ENCODE results near the gene DDB1. TPM values are rescaled to one million over a fixed set of nuclear protein-coding genes. Genes with fewer than 3 reads are reported as not detected.
A peak's percentile ranks its signal among the peaks of the same experiment; 100 is the strongest.

Gene DDB1
- total and polyA plus RNA-seq, 2 of the 13 experiments (the other 11 are each of a cell fraction or from before 2014, with no cell fraction given) = 217 to 266 TPM

DNA sequence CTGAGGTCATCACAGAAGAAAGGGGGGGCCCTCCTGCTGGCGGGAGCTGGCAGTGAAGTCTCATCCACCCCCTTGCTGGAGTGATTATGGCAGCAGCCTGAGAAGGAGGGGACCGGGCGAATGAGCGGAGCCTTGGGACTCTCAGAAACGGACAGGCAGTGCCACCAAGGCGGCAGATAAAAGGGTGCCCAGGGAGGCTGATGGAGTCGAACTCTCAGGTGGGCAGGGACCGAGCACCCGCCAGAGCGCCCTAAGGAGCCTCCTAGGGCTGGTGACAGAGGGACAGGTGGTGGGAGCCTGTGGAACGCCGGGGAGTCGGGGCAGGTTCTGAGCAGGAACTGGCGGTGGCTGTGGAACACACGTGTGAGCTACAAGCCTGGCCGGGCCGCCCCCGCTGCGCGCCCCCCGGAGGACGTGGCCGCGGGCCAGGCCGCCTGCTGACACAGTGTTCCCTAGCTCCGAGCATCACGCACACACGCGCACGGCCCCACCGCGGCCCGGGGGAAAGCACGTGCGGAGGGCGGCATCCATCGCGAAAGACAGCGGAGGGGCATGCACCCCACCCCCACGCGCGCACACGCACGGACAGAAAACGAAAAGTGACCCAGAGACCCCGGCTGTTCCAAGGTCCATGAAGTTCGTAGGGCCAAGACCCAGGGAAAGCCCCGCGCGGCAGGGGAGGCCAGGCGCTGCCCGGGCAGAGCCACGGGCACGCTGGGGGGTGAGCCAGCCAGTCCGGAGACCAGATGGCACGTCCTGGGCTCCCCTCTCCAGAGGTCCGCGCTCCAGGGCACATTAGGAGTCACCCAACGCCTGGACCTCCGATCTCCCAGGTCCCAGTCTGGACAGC is 38.8 kb downstream of the DDB1 start (continued):
- TF ChIP-seq NRL (CRISPR knock-in tag; IDR thresholded peaks at IDR 0.05; ENCODE audit: borderline replicate concordance) (peak; percentile 45; the same call in 1 of the 2 replicates), SRF (IDR thresholded peaks at IDR 0.05; ENCODE audit: low read depth, low read length) (no peak), KLF6 (CRISPR knock-in tag; IDR thresholded peaks at IDR 0.05) (0 out of 2 replicates have a peak, but pooled peaks have one; percentile 35), ZFX (CRISPR knock-in tag; IDR thresholded peaks at IDR 0.05; ENCODE audit: low read depth) (peak; percentile 57), SMAD3 (CRISPR knock-in tag; IDR thresholded peaks at IDR 0.05) (no peak), ZEB1 (IDR thresholded peaks at IDR 0.05; ENCODE audit: insufficient replicate concordance, low read depth) (no peak), ZNF891 (CRISPR knock-in tag; IDR thresholded peaks at IDR 0.05) (no peak), HDAC6 (IDR thresholded peaks at IDR 0.05; ENCODE audit: low read depth, low read length) (no peak), RXRA (CRISPR knock-in tag; IDR thresholded peaks at IDR 0.05) (peak; percentile 44; the same call in 1 of the 2 replicates), HOXA9 (CRISPR knock-in tag; IDR thresholded peaks at IDR 0.05; ENCODE audit: borderline replicate concordance) (no peak), ZNF558 (CRISPR knock-in tag; IDR thresholded peaks at IDR 0.05; ENCODE audit: borderline replicate concordance) (0 out of 2 replicates have a peak, but pooled peaks have one; percentile 7), ZNF607 (CRISPR knock-in tag; IDR thresholded peaks at IDR 0.05; ENCODE audit: borderline replicate concordance) (peak; percentile 66; the same call in 1 of the 2 replicates), PLRG1 (conservative IDR thresholded peaks at IDR 0.05) (no peak), FOXP1 (IDR thresholded peaks at IDR 0.05) (no peak), FOXP1 (CRISPR knock-in tag; IDR thresholded peaks at IDR 0.05) (no peak), CBX5 (CRISPR knock-in tag; IDR thresholded peaks at IDR 0.05; ENCODE audit: borderline replicate concordance) (peak; percentile 31; the same call in 1 of the 2 replicates)
- TF ChIP-seq, protein P1, sequence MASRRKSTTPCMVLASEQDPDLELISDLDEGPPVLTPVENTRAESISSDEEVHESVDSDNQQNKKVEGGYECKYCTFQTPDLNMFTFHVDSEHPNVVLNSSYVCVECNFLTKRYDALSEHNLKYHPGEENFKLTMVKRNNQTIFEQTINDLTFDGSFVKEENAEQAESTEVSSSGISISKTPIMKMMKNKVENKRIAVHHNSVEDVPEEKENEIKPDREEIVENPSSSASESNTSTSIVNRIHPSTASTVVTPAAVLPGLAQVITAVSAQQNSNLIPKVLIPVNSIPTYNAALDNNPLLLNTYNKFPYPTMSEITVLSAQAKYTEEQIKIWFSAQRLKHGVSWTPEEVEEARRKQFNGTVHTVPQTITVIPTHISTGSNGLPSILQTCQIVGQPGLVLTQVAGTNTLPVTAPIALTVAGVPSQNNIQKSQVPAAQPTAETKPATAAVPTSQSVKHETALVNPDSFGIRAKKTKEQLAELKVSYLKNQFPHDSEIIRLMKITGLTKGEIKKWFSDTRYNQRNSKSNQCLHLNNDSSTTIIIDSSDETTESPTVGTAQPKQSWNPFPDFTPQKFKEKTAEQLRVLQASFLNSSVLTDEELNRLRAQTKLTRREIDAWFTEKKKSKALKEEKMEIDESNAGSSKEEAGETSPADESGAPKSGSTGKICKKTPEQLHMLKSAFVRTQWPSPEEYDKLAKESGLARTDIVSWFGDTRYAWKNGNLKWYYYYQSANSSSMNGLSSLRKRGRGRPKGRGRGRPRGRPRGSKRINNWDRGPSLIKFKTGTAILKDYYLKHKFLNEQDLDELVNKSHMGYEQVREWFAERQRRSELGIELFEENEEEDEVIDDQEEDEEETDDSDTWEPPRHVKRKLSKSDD (CRISPR knock-in tag; IDR thresholded peaks at IDR 0.05; ENCODE audit: low read depth) = no peak
- TF ChIP-seq, protein P2, sequence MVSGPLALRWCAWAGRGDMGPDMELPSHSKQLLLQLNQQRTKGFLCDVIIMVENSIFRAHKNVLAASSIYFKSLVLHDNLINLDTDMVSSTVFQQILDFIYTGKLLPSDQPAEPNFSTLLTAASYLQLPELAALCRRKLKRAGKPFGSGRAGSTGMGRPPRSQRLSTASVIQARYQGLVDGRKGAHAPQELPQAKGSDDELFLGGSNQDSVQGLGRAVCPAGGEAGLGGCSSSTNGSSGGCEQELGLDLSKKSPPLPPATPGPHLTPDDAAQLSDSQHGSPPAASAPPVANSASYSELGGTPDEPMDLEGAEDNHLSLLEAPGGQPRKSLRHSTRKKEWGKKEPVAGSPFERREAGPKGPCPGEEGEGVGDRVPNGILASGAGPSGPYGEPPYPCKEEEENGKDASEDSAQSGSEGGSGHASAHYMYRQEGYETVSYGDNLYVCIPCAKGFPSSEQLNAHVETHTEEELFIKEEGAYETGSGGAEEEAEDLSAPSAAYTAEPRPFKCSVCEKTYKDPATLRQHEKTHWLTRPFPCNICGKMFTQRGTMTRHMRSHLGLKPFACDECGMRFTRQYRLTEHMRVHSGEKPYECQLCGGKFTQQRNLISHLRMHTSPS (CRISPR knock-in tag; IDR thresholded peaks at IDR 0.05; ENCODE audit: low read depth) = no peak
- TF ChIP-seq, protein P3, sequence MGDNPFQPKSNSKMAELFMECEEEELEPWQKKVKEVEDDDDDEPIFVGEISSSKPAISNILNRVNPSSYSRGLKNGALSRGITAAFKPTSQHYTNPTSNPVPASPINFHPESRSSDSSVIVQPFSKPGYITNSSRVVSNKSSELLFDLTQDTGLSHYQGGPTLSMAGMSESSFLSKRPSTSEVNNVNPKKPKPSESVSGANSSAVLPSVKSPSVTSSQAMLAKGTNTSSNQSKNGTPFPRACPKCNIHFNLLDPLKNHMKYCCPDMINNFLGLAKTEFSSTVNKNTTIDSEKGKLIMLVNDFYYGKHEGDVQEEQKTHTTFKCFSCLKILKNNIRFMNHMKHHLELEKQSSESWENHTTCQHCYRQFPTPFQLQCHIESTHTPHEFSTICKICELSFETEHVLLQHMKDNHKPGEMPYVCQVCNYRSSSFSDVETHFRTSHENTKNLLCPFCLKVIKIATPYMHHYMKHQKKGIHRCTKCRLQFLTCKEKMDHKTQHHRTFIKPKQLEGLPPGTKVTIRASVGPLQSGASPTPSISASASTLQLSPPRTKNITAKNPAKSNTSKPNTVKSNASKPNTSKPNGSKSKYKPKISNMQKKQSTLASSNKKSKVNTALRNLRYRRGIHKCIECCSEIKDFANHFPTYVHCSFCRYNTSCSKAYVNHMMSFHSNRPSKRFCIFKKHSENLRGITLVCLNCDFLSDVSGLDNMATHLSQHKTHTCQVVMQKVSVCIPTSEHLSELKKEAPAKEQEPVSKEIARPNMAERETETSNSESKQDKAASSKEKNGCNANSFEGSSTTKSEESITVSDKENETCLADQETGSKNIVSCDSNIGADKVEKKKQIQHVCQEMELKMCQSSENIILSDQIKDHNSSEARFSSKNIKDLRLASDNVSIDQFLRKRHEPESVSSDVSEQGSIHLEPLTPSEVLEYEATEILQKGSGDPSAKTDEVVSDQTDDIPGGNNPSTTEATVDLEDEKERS (CRISPR knock-in tag; IDR thresholded peaks at IDR 0.05) = no peak
- TF ChIP-seq, protein P4, sequence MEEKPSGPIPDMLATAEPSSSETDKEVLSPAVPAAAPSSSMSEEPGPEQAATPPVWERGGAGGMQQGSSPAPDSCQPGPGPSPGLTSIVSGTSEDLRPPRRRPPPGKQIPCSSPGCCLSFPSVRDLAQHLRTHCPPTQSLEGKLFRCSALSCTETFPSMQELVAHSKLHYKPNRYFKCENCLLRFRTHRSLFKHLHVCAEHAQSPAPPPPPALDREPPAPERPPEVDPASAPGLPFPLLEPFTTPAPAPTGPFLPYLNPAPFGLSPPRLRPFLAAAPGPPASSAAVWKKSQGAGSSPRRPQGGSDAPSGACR (CRISPR knock-in tag; IDR thresholded peaks at IDR 0.05) = no peak; the same call in 1 of the 2 replicates
